Measurements from ENCODE around the gene DOLPP1. TPM values are rescaled to one million over a fixed set of nuclear protein-coding genes. Genes with fewer than 3 reads are reported as not detected.

Gene DOLPP1
- total RNA-seq, 2 experiments from 2014 or later = 13.9 to 15.3 TPM

- no peak overlapping the region for H3K4me3 Mint-ChIP-seq
- ChIA-PET CTCF (no interaction called here), POLR2A (no interaction called here)
- no peak overlapping the region for H3K27ac Mint-ChIP-seq
- peaks cover 26% of the 10 kb centered on the region for H3K4me1 Mint-ChIP-seq (ENCODE audit: low read depth)
- H3K9me3 Mint-ChIP-seq = no peaks in the 10 kb centered on the region
- DNase-seq = no peak
- no peaks in the 10 kb centered on the region for H3K27me3 Mint-ChIP-seq
- H3K36me3 Mint-ChIP-seq = peaks cover 6% of the 10 kb centered on the region
- intact Hi-C loops (cut with micrococcal nuclease) = no loop called here
Observed at GRCh38 chr9:129040113-129040643, 40.7 kb upstream of the DOLPP1 start.

GRCh38 chr9:129042016-129042415 is 38.9 kb upstream of the DOLPP1 start:
- Mint-ChIP-seq H3K4me1 (ENCODE audit: low read depth) (peaks cover 20% of the 10 kb centered on the region), H3K4me3 (no peak overlapping the region), H3K27me3 (no peaks in the 10 kb centered on the region), H3K27ac (no peak overlapping the region), H3K36me3 (peaks cover 9% of the 10 kb centered on the region), H3K9me3 (no peaks in the 10 kb centered on the region)
- CTCF ChIA-PET = no interaction called here
- DNase-seq = no peak
- POLR2A ChIA-PET = no interaction called here
- intact Hi-C loops (cut with micrococcal nuclease) = no loop called here

- ChIA-PET CTCF (no interaction called here), POLR2A (no interaction called here)
- Mint-ChIP-seq H3K4me1 (ENCODE audit: low read depth) (no peaks in the 10 kb centered on the region), H3K9me3 (no peaks in the 10 kb centered on the region), H3K27me3 (no peaks in the 10 kb centered on the region), H3K4me3 (no peak overlapping the region), H3K36me3 (peaks cover 6% of the 10 kb centered on the region), H3K27ac (no peak overlapping the region)
- no peak for DNase-seq
- intact Hi-C loops (cut with micrococcal nuclease) = no loop called here
Observed at GRCh38 chr9:129052592-129052991, 28.3 kb upstream of the DOLPP1 start.

GRCh38 chr9:129053020-129053419 is 27.9 kb upstream of the DOLPP1 start:
- Mint-ChIP-seq H3K27me3 (no peaks in the 10 kb centered on the region), H3K4me1 (ENCODE audit: low read depth) (no peaks in the 10 kb centered on the region), H3K27ac (no peak overlapping the region), H3K9me3 (no peaks in the 10 kb centered on the region), H3K36me3 (peaks cover 6% of the 10 kb centered on the region), H3K4me3 (no peak overlapping the region)
- intact Hi-C loops (cut with micrococcal nuclease) = no loop called here
- no peak for DNase-seq
- ChIA-PET CTCF (no interaction called here), POLR2A (no interaction called here)

GRCh38 chr9:129054163-129054851 is 26.6 kb upstream of the DOLPP1 start:
- Mint-ChIP-seq H3K4me1 (ENCODE audit: low read depth) (no peaks in the 10 kb centered on the region), H3K27me3 (no peaks in the 10 kb centered on the region), H3K4me3 (no peak overlapping the region), H3K9me3 (no peaks in the 10 kb centered on the region), H3K27ac (no peak overlapping the region), H3K36me3 (peaks cover 5% of the 10 kb centered on the region)
- ChIA-PET CTCF (no interaction called here), POLR2A (no interaction called here)
- no peak for DNase-seq
- intact Hi-C loops (cut with micrococcal nuclease) = no loop called here

- no peaks in the 10 kb centered on the region for H3K4me1 Mint-ChIP-seq (ENCODE audit: low read depth)
- no peak overlapping the region for H3K4me3 Mint-ChIP-seq
- POLR2A ChIA-PET = no interaction called here
- intact Hi-C loops (cut with micrococcal nuclease) = no loop called here
- CTCF ChIA-PET = no interaction called here
- H3K9me3 Mint-ChIP-seq = no peaks in the 10 kb centered on the region
- no peak for DNase-seq
- no peaks in the 10 kb centered on the region for H3K27me3 Mint-ChIP-seq
- no peak overlapping the region for H3K27ac Mint-ChIP-seq
- H3K36me3 Mint-ChIP-seq = peaks cover 13% of the 10 kb centered on the region
Observed at GRCh38 chr9:129058965-129059795, 21.7 kb upstream of the DOLPP1 start.

GRCh38 chr9:129059796-129060785 is 20.8 kb upstream of the DOLPP1 start:
- peaks cover 13% of the 10 kb centered on the region for H3K36me3 Mint-ChIP-seq
- no peaks in the 10 kb centered on the region for H3K27me3 Mint-ChIP-seq
- H3K4me3 Mint-ChIP-seq = no peak overlapping the region
- CTCF ChIA-PET = no interaction called here
- H3K9me3 Mint-ChIP-seq = no peaks in the 10 kb centered on the region
- H3K27ac Mint-ChIP-seq = no peak overlapping the region
- intact Hi-C loops (cut with micrococcal nuclease) = no loop called here
- POLR2A ChIA-PET = no interaction called here
- no peak for DNase-seq
- H3K4me1 Mint-ChIP-seq (ENCODE audit: low read depth) = no peaks in the 10 kb centered on the region

- CTCF ChIA-PET = no interaction called here
- Mint-ChIP-seq H3K4me3 (no peak overlapping the region), H3K4me1 (ENCODE audit: low read depth) (no peaks in the 10 kb centered on the region), H3K36me3 (peaks cover 13% of the 10 kb centered on the region), H3K27ac (no peak overlapping the region), H3K27me3 (no peaks in the 10 kb centered on the region), H3K9me3 (no peaks in the 10 kb centered on the region)
- no peak for DNase-seq
- POLR2A ChIA-PET = no interaction called here
- intact Hi-C loops (cut with micrococcal nuclease) = no loop called here
Observed at GRCh38 chr9:129060991-129061390, 19.9 kb upstream of the DOLPP1 start.

GRCh38 chr9:129063061-129063460 is 17.9 kb upstream of the DOLPP1 start:
- Mint-ChIP-seq H3K4me3 (no peak overlapping the region), H3K27ac (no peak overlapping the region), H3K36me3 (peaks cover 13% of the 10 kb centered on the region), H3K9me3 (no peaks in the 10 kb centered on the region), H3K27me3 (no peaks in the 10 kb centered on the region), H3K4me1 (ENCODE audit: low read depth) (no peaks in the 10 kb centered on the region)
- intact Hi-C loops (cut with micrococcal nuclease) = no loop called here
- CTCF ChIA-PET = no interaction called here
- DNase-seq = no peak
- POLR2A ChIA-PET = no interaction called here

GRCh38 chr9:129064499-129064908 is 16.4 kb upstream of the DOLPP1 start:
- H3K27ac Mint-ChIP-seq = no peak overlapping the region

GRCh38 chr9:129068110-129068509 is 12.8 kb upstream of the DOLPP1 start:
- intact Hi-C loops (cut with micrococcal nuclease) = no loop called here
- H3K36me3 Mint-ChIP-seq = peaks cover 6% of the 10 kb centered on the region
- ChIA-PET POLR2A (interaction anchor here (0.5 to 1.0 kb wide), 3 partner anchors 17 to 598 kb away, joined by 3 to 5 read pairs (median 3); no protein-coding TSS in a partner anchor), CTCF (no interaction called here)
- H3K9me3 Mint-ChIP-seq = no peaks in the 10 kb centered on the region
- H3K27me3 Mint-ChIP-seq = no peaks in the 10 kb centered on the region
- DNase-seq = no peak
- H3K4me1 Mint-ChIP-seq (ENCODE audit: low read depth) = peaks cover 9% of the 10 kb centered on the region
- no peak overlapping the region for H3K27ac Mint-ChIP-seq
- no peak overlapping the region for H3K4me3 Mint-ChIP-seq

More at GRCh38 chr9:129064499-129064908, 16.4 kb upstream of the DOLPP1 start:
- Mint-ChIP-seq H3K4me1 (ENCODE audit: low read depth) (peaks cover 7% of the 10 kb centered on the region), H3K4me3 (no peak overlapping the region), H3K27me3 (no peaks in the 10 kb centered on the region), H3K36me3 (peaks cover 10% of the 10 kb centered on the region), H3K9me3 (no peaks in the 10 kb centered on the region)
- ChIA-PET POLR2A (no interaction called here), CTCF (no interaction called here)
- intact Hi-C loops (cut with micrococcal nuclease) = no loop called here
- DNase-seq = no peak
